AG04449 (cell line): ENCODE data around the gene NEMF.
"Not testable (repeated sequence)": the region's sequence is repeated elsewhere in the genome, so short reads cannot be mapped to it uniquely, and the experiment has no call there.

Experiments
- CTCF ChIA-PET: fragments of 350-600 bp; formaldehyde crosslinking; extraction: SDS; loops from one replicate; lab custom pipeline; 2021; ENCODE audit warnings: antibody characterized with exemption; lab: Yijun Ruan, JAX
- POLR2A ChIA-PET: fragments of 400-600, 350-600 bp; formaldehyde crosslinking; extraction: SDS; loops from one replicate; lab custom pipeline; 2020; ENCODE audit warnings: antibody characterized with exemption, inconsistent platforms; lab: Yijun Ruan, JAX
- DNase-seq: peaks from one replicate; pipeline ENCODE4 v3.0.0-alpha.2; 2010; ENCODE audit warnings: low read depth, low spot score
- H3K4me3 ChIP-seq: 2 replicates; pipeline ENCODE4 v1.5.1; 2011; ENCODE audit warnings: low read depth, mild to moderate bottlenecking, control low read depth, low read length
- TF ChIP-seq, protein P1 (sequence below): IDR thresholded peaks from one replicate; pipeline ENCODE4 v1.5.1; 2011; ENCODE audit warnings: mild to moderate bottlenecking, moderate library complexity, low read length, control low read depth, inconsistent platforms; ENCODE audit not compliant: insufficient read depth; ENCODE audit errors: missing control alignments

Gene NEMF

DNA sequence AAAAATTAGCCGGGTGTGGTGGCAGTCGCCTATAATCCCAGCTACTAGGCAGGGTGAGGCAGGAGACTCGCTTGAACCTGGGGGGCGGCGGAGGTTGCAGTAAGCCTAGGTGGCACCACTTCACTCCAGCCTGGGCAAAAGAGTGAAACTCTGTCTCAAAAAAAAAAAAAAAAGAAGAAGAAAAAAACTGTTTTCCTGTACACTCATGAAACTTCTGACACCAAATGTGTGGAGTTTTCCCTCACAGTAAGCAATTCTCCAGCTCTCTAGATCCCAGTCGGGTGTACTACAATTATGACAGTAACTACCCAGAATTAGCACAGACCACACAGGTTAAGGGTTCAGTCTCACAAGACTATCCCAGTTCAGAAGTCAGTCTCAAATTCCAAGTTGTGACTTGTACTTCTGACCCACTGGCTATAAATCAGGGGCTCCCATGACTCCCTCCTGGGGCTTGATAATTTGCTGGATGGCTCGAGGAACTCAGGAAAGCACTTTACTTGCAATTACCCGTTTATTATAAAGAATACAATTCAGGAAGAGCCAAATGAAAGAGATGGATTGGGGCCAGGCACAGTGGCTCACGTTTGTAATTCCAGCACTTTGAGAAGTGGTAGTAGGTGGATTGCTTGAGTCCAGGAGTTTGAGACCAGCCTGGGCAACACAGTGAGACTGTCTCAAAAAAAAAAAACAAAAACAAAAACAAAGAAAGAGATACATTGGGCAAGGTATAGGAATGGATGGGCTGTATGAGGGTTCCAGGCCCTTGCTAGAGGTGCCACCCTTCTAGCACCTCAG is 27.9 kb upstream of the NEMF start:
- POLR2A ChIA-PET = no interaction called here
- CTCF ChIA-PET = interaction anchor here (0.8 to 5.8 kb wide), 27 partner anchors 8 to 255 kb away, joined by 3 to 44 read pairs (median 5); partner anchors contain the start of genes ARF6 and VCPKMT

DNA sequence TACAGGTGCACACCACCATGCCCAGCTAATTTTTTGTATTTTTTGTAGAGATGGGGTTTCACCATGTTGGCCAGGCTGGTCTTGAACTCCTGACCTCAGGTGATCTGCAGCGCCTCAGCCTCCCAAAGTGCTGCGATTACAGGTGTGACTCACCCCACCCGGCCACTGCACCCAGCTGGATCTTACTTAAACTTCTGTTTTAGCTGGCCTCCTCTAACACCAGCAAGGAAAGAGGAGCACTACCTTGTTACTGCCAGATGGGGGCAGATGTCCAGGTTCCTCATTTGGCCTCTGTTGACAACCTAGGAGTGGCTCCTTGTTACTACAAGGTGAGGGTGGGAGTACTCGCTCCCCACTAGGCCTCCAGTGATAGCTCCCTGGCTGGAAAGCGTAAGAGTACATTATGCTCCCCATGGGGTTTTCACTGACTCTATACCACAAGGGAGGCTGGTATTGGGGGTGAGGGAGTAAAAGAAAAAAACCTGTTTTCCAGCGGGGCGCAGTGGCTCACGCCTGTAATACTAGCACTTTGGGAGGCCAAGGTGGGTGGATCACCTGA is 27.1 kb upstream of the NEMF start:
- H3K4me3 ChIP-seq = no peak overlapping the region
- POLR2A ChIA-PET = interaction anchor here (0.6 kb wide), 1 partner anchor 16 kb away, joined by 3 read pairs; no protein-coding TSS in a partner anchor
- CTCF ChIA-PET = interaction anchor here (0.8 to 5.8 kb wide), 26 partner anchors 9 to 256 kb away, joined by 3 to 44 read pairs (median 4); partner anchors contain the start of genes ARF6 and VCPKMT
- TF ChIP-seq, protein P1, sequence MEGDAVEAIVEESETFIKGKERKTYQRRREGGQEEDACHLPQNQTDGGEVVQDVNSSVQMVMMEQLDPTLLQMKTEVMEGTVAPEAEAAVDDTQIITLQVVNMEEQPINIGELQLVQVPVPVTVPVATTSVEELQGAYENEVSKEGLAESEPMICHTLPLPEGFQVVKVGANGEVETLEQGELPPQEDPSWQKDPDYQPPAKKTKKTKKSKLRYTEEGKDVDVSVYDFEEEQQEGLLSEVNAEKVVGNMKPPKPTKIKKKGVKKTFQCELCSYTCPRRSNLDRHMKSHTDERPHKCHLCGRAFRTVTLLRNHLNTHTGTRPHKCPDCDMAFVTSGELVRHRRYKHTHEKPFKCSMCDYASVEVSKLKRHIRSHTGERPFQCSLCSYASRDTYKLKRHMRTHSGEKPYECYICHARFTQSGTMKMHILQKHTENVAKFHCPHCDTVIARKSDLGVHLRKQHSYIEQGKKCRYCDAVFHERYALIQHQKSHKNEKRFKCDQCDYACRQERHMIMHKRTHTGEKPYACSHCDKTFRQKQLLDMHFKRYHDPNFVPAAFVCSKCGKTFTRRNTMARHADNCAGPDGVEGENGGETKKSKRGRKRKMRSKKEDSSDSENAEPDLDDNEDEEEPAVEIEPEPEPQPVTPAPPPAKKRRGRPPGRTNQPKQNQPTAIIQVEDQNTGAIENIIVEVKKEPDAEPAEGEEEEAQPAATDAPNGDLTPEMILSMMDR = peak; percentile 65
- DNase-seq = no peak

More for the DNA sequence above, 27.9 kb upstream of the NEMF start:
- no peak for DNase-seq
- TF ChIP-seq, protein P1 = no peak
- no peak overlapping the region for H3K4me3 ChIP-seq

DNA sequence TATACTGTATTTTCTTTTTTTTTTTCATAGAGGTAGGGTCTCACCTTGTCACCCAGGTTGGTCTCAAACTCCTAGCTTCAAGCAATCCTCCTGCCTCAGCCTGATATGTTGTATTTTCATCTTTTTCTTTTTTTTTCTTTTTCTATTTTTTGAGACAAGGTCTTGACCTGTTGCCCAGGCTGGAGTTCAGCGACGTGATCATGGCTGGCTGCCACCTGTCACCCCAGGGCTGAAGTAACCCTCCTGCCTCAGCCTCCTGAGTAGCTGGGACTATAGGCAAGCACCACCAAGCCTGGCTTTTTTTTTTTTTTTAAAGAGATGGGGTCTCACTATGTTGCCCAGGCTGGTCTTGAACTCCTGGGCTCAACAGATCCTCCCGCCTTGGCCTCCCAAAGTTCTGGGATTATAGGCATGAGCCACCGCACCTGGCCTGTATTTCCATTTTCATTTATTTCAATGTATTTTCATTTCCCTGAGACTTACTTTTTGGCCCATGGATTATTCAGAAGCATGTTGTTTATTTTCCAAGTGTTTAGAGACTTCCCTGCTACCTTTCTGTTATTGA is 24.1 kb upstream of the NEMF start:
- TF ChIP-seq, protein P1 = no peak
- POLR2A ChIA-PET = no interaction called here
- H3K4me3 ChIP-seq = no peak overlapping the region
- CTCF ChIA-PET = interaction anchor here (0.7 to 3.0 kb wide), 6 partner anchors 8 to 229 kb away, joined by 3 to 10 read pairs (median 4); partner anchors contain the start of gene NEMF
- DNase-seq = no peak

DNA sequence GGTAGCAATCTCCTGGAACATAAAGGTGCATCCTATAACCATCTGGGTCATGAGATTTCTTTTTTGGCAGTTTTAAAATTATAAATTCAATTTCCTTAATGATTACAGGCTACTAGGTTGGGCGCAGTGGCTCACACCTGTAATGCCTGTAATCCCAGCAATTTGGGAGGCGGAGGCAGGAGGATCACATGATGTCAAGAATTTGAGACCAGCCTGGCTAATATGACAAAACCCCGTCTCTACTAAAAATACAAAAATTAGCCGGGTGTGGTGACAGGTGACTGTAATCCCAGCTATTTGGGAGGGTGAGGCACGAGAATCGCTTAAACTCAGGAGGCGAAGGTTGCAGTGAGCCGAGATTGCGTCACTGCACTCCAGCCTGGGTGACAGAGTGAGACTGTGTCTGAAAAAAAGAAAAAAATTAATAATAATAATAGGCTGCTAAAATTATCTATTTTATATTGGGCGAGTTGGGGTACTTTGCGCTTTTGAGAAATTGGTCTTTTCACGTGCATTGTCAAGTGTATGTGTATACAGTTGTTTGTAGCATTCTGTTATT is 23.1 kb upstream of the NEMF start:
- ChIA-PET POLR2A (no interaction called here), CTCF (interaction anchor here (0.7 to 3.0 kb wide), 6 partner anchors 9 to 230 kb away, joined by 3 to 10 read pairs (median 4); partner anchors contain the start of gene NEMF)
- TF ChIP-seq, protein P1 = no peak
- H3K4me3 ChIP-seq = no peak overlapping the region
- no peak for DNase-seq

DNA sequence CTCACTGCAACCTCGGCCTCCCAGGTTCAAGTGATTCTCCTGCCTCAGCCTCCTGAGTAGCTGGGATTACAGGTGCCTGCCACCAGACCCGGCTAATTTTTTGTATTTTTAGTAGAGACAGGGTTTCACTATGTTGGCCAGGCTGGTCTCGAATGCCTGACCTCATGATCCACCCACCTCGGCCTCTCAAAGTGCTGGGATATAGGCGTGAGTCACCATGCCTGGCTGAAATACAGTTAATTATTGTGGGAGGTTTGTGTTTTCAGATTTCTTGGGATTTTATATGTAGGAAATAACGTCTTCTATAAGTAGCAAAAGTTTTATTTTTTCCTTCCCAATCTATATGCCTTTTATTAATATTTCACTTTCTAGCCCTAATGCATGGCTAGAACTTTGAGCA is 21.0 kb upstream of the NEMF start:
- CTCF ChIA-PET = interaction anchor here (0.9 to 1.7 kb wide), 4 partner anchors 8 to 11 kb away, joined by 3 to 6 read pairs (median 4); no protein-coding TSS in a partner anchor
- DNase-seq, POLR2A ChIA-PET, H3K4me3 ChIP-seq: not testable (repeated sequence)

DNA sequence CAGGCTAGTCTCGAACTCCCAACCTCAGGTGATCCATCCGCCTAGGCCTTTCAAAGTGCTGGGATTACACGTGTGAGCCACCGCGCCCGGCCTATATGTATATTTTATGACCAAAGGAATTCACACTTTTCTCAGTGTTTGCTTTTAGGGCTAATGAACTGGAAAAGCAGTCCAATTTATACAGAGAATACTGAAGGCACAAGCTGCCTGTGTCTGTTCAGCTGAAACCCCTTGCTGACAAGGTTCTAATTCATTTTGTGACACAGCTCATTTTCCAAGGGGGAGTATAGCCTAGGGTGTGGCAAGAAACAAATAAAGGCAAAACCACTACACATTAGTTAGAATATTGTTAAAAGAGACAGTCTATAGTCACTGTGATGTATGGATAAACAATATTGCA is 18.3 kb upstream of the NEMF start:
- TF ChIP-seq, protein P1 = no peak
- no peak for DNase-seq
- H3K4me3 ChIP-seq = no peak overlapping the region
- ChIA-PET POLR2A (no interaction called here), CTCF (interaction anchor here (0.8 to 15.7 kb wide), 4 partner anchors 9 to 231 kb away, joined by 3 to 368 read pairs (median 16); no protein-coding TSS in a partner anchor)
